Left ventricle myocardium inferior (tissue), 1 donor: ENCODE data around the gene RBMS1. TPM values are rescaled to one million over a fixed set of nuclear protein-coding genes. Genes with fewer than 3 reads are reported as not detected.

ENCODE experiments used
- DNase-seq: peaks from one replicate; pipeline ENCODE4 v3.0.0-alpha.2; 2020
- H3K27ac ChIP-seq: fragments of 200-600 bp; replicated peaks from 2 replicates; pipeline ENCODE4 v1.8.0; 2021
- H3K27me3 ChIP-seq: fragments of 200-600 bp; 2 replicates; pipeline ENCODE4 v1.8.0; 2021; ENCODE audit warnings: low read depth
- H3K36me3 ChIP-seq: fragments of 200-600 bp; 2 replicates; pipeline ENCODE4 v1.8.0; 2021
- H3K4me1 ChIP-seq: fragments of 200-600 bp; 2 replicates; pipeline ENCODE4 v1.8.0; 2021
- H3K4me3 ChIP-seq: fragments of 200-600 bp; 2 replicates; pipeline ENCODE4 v1.8.0; 2021; ENCODE audit warnings: mild to moderate bottlenecking, moderate library complexity
- H3K9me3 ChIP-seq: fragments of 200-600 bp; replicated peaks from 2 replicates; pipeline ENCODE4 v1.8.0; 2021
- CTCF ChIP-seq: fragments of 200-600 bp; IDR thresholded peaks from 2 replicates; pipeline ENCODE4 v1.8.0; 2021; ENCODE audit warnings: antibody characterized with exemption, mild to moderate bottlenecking, borderline replicate concordance
- intact Hi-C: fragments of 100-400 bp; cut with micrococcal nuclease; formaldehyde crosslinking; loops from one replicate; pipeline ENCODE4 v1.11.0; 2022
- total RNA-seq: library from RNA; stranded (reverse); fragmentation: NEBNext Ultra II Directional; extraction: Animal tissue kit (Norgen Biotek cat#: 25700); gene quantifications from one replicate; pipeline ENCODE4 v1.2.1, GENCODE V29; 2021
- donor health status: DM: no; HTN: yes; CAD: no; lungs with severe emphysema.

Gene RBMS1
- total RNA-seq, 1 donor from 2014 or later: 56.2 TPM

- Histone ChIP-seq H3K9me3 (no peaks in the 10 kb centered on the region), H3K27ac (no peak overlapping the region), H3K27me3 (no peaks in the 10 kb centered on the region), H3K4me1 (peaks cover 71% of the 10 kb centered on the region), H3K36me3 (no peaks in the 10 kb centered on the region), H3K4me3 (no peak overlapping the region)
- no peak for TF ChIP-seq CTCF
- no peak for DNase-seq
- intact Hi-C loops: no loop called here
Observed at GRCh38 chr2:160477032-160477431, 16.6 kb downstream of the RBMS1 start.

- intact Hi-C loops: no loop called here
- Histone ChIP-seq H3K4me3 (no peak overlapping the region), H3K27ac (no peak overlapping the region), H3K9me3 (no peaks in the 10 kb centered on the region), H3K4me1 (peaks cover 75% of the 10 kb centered on the region), H3K27me3 (no peaks in the 10 kb centered on the region), H3K36me3 (no peaks in the 10 kb centered on the region)
- DNase-seq: no peak
- TF ChIP-seq CTCF: no peak
Observed at GRCh38 chr2:160474891-160475787, 18.5 kb downstream of the RBMS1 start.

DNA sequence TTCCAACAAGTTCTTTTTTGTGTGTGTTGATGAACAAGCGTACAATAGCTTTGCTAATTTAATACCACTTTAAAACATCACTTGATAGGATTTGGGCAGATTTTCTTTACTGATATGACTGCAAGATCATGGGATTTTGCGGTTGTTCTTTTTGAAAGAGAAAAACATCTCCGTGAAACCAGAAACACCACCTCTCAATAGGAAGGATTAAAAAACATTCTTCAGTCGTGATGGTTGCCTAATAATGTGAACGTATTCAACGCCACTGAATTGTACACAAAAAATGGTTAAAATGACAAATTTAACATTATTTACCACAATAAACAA lies 19.3 kb downstream of the RBMS1 start:
- H3K36me3 ChIP-seq: no peaks in the 10 kb centered on the region
- H3K27ac ChIP-seq: no peak overlapping the region
- no peaks in the 10 kb centered on the region for H3K9me3 ChIP-seq
- H3K27me3 ChIP-seq: no peaks in the 10 kb centered on the region
- no peak for TF ChIP-seq CTCF
- no peak overlapping the region for H3K4me3 ChIP-seq
- peaks cover 79% of the 10 kb centered on the region for H3K4me1 ChIP-seq
- DNase-seq: no peak
- intact Hi-C loops: no loop called here

GRCh38 chr2:160473468-160474318 lies 19.9 kb downstream of the RBMS1 start:
- no peaks in the 10 kb centered on the region for H3K36me3 ChIP-seq
- H3K27me3 ChIP-seq: no peaks in the 10 kb centered on the region
- intact Hi-C loops: no loop called here
- no peak for DNase-seq
- H3K9me3 ChIP-seq: no peaks in the 10 kb centered on the region
- TF ChIP-seq CTCF: no peak
- no peak overlapping the region for H3K4me3 ChIP-seq
- H3K27ac ChIP-seq: peak overlapping the region; percentile 4
- H3K4me1 ChIP-seq: peaks cover 79% of the 10 kb centered on the region

DNA sequence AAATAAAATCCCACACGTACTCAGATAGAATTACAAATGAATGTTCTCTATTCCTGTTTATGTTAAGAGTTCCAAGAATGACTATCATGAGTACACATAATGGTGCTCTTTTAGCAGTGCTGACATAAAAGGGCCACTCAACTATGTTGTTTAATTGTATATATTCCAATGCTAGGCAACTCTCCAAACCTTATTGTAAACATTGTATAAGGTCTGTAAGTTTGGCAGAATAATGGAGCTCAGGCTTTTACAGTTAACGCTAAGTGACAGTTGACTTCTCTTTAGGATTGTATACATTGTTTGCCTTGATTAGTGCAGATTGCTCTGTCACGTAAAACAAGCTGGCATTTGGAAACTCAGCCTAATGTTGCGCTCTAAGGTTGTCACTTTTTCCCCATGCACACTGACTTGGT lies 20.8 kb downstream of the RBMS1 start:
- TF ChIP-seq CTCF: no peak
- Histone ChIP-seq H3K4me3 (no peak overlapping the region), H3K36me3 (no peaks in the 10 kb centered on the region), H3K9me3 (no peaks in the 10 kb centered on the region), H3K4me1 (peaks cover 78% of the 10 kb centered on the region), H3K27me3 (no peaks in the 10 kb centered on the region), H3K27ac (peak overlapping the region; percentile 4)
- no peak for DNase-seq
- intact Hi-C loops: no loop called here
